HG03575 (cell line): ENCODE data around the gene OSGEP.

Source experiments
- ATAC-seq: cut with Tn5 transposase; IDR thresholded peaks from one replicate; pipeline ENCODE4 v1.9.1; 2021; ENCODE audit not compliant: unreplicated experiment, insufficient number of reproducible peaks, low FRiP score; ENCODE audit errors: extremely low read depth

Gene OSGEP

GRCh38 chr14:20436363-20436755, 18.3 kb downstream of the OSGEP start:
- no peak for ATAC-seq

- ATAC-seq = no peak
Observed at GRCh38 chr14:20435582-20436362, 18.8 kb downstream of the OSGEP start, which contains the start of gene KLHL33. KLHL33 (minus strand) TSS chr14:20436166; CDS start chr14:20435811, 355 bp downstream.

- ATAC-seq = no peak
Observed at GRCh38 chr14:20434701-20435581, 19.7 kb downstream of the OSGEP start.

- no peak for ATAC-seq
Observed at GRCh38 chr14:20429801-20430669, 24.6 kb downstream of the OSGEP start.

- no peak for ATAC-seq
Observed at GRCh38 chr14:20428802-20429201, 25.8 kb downstream of the OSGEP start.

GRCh38 chr14:20428010-20428365, 26.6 kb downstream of the OSGEP start:
- no peak for ATAC-seq

- ATAC-seq = no peak
Observed at GRCh38 chr14:20427231-20428009, 27.2 kb downstream of the OSGEP start.

- no peak for ATAC-seq
Observed at GRCh38 chr14:20424851-20425250, 29.8 kb downstream of the OSGEP start.

- no peak for ATAC-seq
Observed at GRCh38 chr14:20422886-20423285, 31.7 kb downstream of the OSGEP start.

GRCh38 chr14:20421267-20421666, 33.3 kb downstream of the OSGEP start:
- ATAC-seq = no peak

GRCh38 chr14:20419419-20419818, 35.2 kb downstream of the OSGEP start:
- no peak for ATAC-seq

GRCh38 chr14:20418501-20418909, 36.1 kb downstream of the OSGEP start:
- no peak for ATAC-seq

- no peak for ATAC-seq
Observed at GRCh38 chr14:20417250-20418186, 37.1 kb downstream of the OSGEP start.

- no peak for ATAC-seq
Observed at GRCh38 chr14:20416223-20416622, 38.4 kb downstream of the OSGEP start.

- ATAC-seq = peak; percentile 31
Observed at GRCh38 chr14:20415782-20416206, 38.8 kb downstream of the OSGEP start.

- no peak for ATAC-seq
Observed at GRCh38 chr14:20413744-20414082, 40.9 kb downstream of the OSGEP start.

GRCh38 chr14:20412876-20413743, 41.5 kb downstream of the OSGEP start, which contains the start of gene TEP1:
TEP1 (minus strand) TSS chr14:20413501; CDS start chr14:20408439, 5,062 bp downstream.
- no peak for ATAC-seq
